HepG2 (cell line): ENCODE measurements around the gene RUVBL1. TPM values are rescaled to one million over a fixed set of nuclear protein-coding genes. Genes with fewer than 3 reads are reported as not detected.

Source experiments
- E2F1 ChIP-seq: sonication (generic); formaldehyde crosslinking; IDR thresholded peaks from 2 replicates; pipeline ENCODE4 v1.5.0; 2020; ENCODE audit warnings: missing genetic modification reagents
- SRSF1 ChIP-seq: fragments of 200-400 bp; formaldehyde crosslinking; optimal IDR thresholded peaks from 2 replicates; pipeline ENCODE3; 2017; ENCODE audit warnings: mild to moderate bottlenecking, low read depth, low read length, moderate library complexity
- TRAFD1 ChIP-seq: sonication (generic); formaldehyde crosslinking; IDR thresholded peaks from 2 replicates; pipeline ENCODE4 v1.5.1; 2020; ENCODE audit warnings: missing genetic modification reagents, mild to moderate bottlenecking, borderline replicate concordance
- ZHX2 ChIP-seq, 2 experiments: sonication (generic) in 1 of 2; formaldehyde crosslinking in 1 of 2; IDR thresholded peaks; 2 replicates each; pipeline versions ENCODE4 v1.6.1 to v1.9.0; 2014 to 2022; ENCODE audit warnings: antibody characterized with exemption in 1 of 2, borderline replicate concordance in 1 of 2, inconsistent platforms in 1 of 2, low read depth in 1 of 2, missing genetic modification reagents in 1 of 2
- ZNF235 ChIP-seq: sonication (generic); formaldehyde crosslinking; IDR thresholded peaks from 2 replicates; pipeline ENCODE4 v1.8.1; 2023; ENCODE audit warnings: mild to moderate bottlenecking, missing genetic modification reagents, borderline replicate concordance
- ZNF280B ChIP-seq: sonication (generic); formaldehyde crosslinking; IDR thresholded peaks from 2 replicates; pipeline ENCODE4 v1.5.0; 2020; ENCODE audit warnings: missing genetic modification reagents, mild to moderate bottlenecking, borderline replicate concordance
- ZNF30 ChIP-seq: sonication (generic); formaldehyde crosslinking; IDR thresholded peaks from 2 replicates; pipeline ENCODE4 v1.5.0; 2020; ENCODE audit warnings: mild to moderate bottlenecking, missing genetic modification reagents
- ZNF569 ChIP-seq: sonication (generic); formaldehyde crosslinking; IDR thresholded peaks from 2 replicates; pipeline ENCODE4 v1.5.0; 2020; ENCODE audit warnings: mild to moderate bottlenecking, missing genetic modification reagents, moderate library complexity, borderline replicate concordance
- polyA plus RNA-seq, 8 experiments: library from polyadenylated mRNA; depleted of rRNA in 3 of 8; stranded (reverse) in 7 of 8; unstranded in 1 of 8; fragments of >200 nt; fragmentation: Illumina TruSeq in 4 of 8; extraction: Trizol in 4 of 8; gene quantifications; 2 replicates each; pipeline versions ENCODE4 v1.2.1 to v1.2.3, GENCODE V29; 2011 to 2016; ENCODE audit warnings: low read depth in 4 of 8, missing spikeins in 1 of 8, mixed read lengths in 1 of 8; ENCODE audit not compliant: insufficient read depth in 1 of 8
- total RNA-seq, 5 experiments: library from RNA; depleted of rRNA; stranded (reverse); fragments of >200 nt; fragmentation: Illumina TruSeq; extraction: Trizol; gene quantifications; 2 replicates each; pipeline ENCODE4 v1.2.3, GENCODE V29; 2016; ENCODE audit warnings: low read depth in 1 of 5

The RUVBL1 gene
- total and polyA plus RNA-seq, 2 of the 13 experiments (the other 11 are each of a cell fraction or from before 2014, with no cell fraction given), result 32.7 to 86.3 TPM

- TF ChIP-seq ZHX2 (IDR thresholded peaks at IDR 0.05; ENCODE audit: low read depth), result no peak
- TF ChIP-seq ZHX2 (CRISPR knock-in tag; IDR thresholded peaks at IDR 0.05; ENCODE audit: borderline replicate concordance), result no peak
- TF ChIP-seq SRSF1, result no peak
- no peak for TF ChIP-seq TRAFD1 (CRISPR knock-in tag)
- no peak for TF ChIP-seq ZNF280B
- TF ChIP-seq ZNF569, result no peak
- TF ChIP-seq ZNF30, result no peak
- no peak for TF ChIP-seq E2F1 (CRISPR knock-in tag)
- no peak for TF ChIP-seq ZNF235 (CRISPR knock-in tag)
These were observed 49.8 kb downstream of the RUVBL1 start (continued) for GRCh38 chr3:128073807-128074206.
